GM18511 (cell line): ENCODE results near the gene WDR81.
"Not testable (repeated sequence)": the region's sequence is repeated elsewhere in the genome, so short reads cannot be mapped to it uniquely, and the experiment has no call there.

Experiments
- ATAC-seq: cut with Tn5 transposase; IDR thresholded peaks from one replicate; pipeline ENCODE4 v1.9.1; 2021; ENCODE audit warnings: mild to moderate bottlenecking, moderate library complexity; ENCODE audit not compliant: unreplicated experiment

WDR81 gene

GRCh38 chr17:1730326-1731193, 6.1 kb downstream of the WDR81 start:
- no peak for ATAC-seq

GRCh38 chr17:1731194-1731506, 6.6 kb downstream of the WDR81 start:
- ATAC-seq: no peak

GRCh38 chr17:1732241-1732832, 7.8 kb downstream of the WDR81 start:
- no peak for ATAC-seq

- ATAC-seq: no peak
Observed at GRCh38 chr17:1732833-1733321, 8.4 kb downstream of the WDR81 start.

- no peak for ATAC-seq
Observed at GRCh38 chr17:1733759-1734158, 9.3 kb downstream of the WDR81 start.

- ATAC-seq: no peak
Observed at GRCh38 chr17:1735418-1735817, 10.9 kb downstream of the WDR81 start.

GRCh38 chr17:1735834-1736347, 11.4 kb downstream of the WDR81 start:
- ATAC-seq: no peak

- no peak for ATAC-seq
Observed at GRCh38 chr17:1736348-1737281, 12.1 kb downstream of the WDR81 start.

GRCh38 chr17:1737531-1738291, 13.2 kb downstream of the WDR81 start:
- no peak for ATAC-seq

GRCh38 chr17:1741899-1742298, 17.4 kb downstream of the WDR81 start:
- ATAC-seq: not testable (repeated sequence)

- ATAC-seq: no peak
Observed at GRCh38 chr17:1742371-1743087, 18.0 kb downstream of the WDR81 start, which contains the start of gene SERPINF2. TSS of gene SERPINF2 (plus strand) at chr17:1742871. CDS start at chr17:1744996, 2,125 bp downstream.

- ATAC-seq: no peak
Observed at GRCh38 chr17:1743088-1743439, 18.6 kb downstream of the WDR81 start.

GRCh38 chr17:1744551-1745512, 20.3 kb downstream of the WDR81 start:
- no peak for ATAC-seq

GRCh38 chr17:1745513-1746020, 21.1 kb downstream of the WDR81 start:
- ATAC-seq: no peak

GRCh38 chr17:1746975-1747543, 22.6 kb downstream of the WDR81 start:
- no peak for ATAC-seq

- no peak for ATAC-seq
Observed at GRCh38 chr17:1750628-1751027, 26.1 kb downstream of the WDR81 start.

- no peak for ATAC-seq
Observed at GRCh38 chr17:1752425-1753262, 28.1 kb downstream of the WDR81 start.
